GM19438 (cell line): ENCODE results near the gene CENPU.

Experiments used
- ATAC-seq: cut with Tn5 transposase; IDR thresholded peaks from one replicate; pipeline ENCODE4 v1.9.1; 2021; ENCODE audit warnings: low read depth; ENCODE audit not compliant: unreplicated experiment

CENPU gene

DNA sequence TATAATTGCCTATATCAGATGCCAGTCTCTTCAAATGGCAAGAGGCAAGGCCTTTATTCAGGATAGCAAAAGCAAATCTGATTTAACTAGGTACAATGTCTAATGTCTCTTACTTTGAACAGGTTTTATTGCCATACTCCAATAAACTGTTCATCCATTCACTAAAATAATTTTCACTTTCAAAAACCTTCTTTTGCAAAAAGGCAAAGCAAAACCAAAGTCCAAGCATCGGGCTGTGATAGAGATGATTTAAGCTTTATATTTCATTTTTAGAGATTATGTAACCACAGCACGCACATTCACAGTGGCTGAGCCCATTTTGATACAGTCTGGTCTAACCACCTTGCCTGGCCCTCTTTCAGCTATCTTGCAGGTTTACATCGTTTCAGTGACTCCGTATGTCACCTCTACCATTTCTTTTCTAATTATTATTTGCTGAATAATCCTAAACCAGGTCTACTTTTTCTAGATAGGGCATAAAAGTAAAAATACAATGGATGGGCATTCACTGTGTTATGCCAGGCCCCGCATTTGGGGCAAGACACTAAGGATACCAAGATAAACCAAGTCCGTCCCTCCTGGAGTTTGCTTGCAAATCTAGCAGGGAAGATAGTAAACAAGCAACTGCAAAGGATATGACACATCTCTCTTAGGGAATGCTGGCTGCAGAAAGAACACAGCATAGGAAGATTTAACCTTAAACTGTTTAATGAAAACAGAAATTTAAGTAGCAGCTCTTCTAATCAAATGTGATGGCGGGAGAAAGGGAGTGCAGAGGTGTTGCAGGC, 86.4 kb downstream of the CENPU start:
- ATAC-seq: no peak

DNA sequence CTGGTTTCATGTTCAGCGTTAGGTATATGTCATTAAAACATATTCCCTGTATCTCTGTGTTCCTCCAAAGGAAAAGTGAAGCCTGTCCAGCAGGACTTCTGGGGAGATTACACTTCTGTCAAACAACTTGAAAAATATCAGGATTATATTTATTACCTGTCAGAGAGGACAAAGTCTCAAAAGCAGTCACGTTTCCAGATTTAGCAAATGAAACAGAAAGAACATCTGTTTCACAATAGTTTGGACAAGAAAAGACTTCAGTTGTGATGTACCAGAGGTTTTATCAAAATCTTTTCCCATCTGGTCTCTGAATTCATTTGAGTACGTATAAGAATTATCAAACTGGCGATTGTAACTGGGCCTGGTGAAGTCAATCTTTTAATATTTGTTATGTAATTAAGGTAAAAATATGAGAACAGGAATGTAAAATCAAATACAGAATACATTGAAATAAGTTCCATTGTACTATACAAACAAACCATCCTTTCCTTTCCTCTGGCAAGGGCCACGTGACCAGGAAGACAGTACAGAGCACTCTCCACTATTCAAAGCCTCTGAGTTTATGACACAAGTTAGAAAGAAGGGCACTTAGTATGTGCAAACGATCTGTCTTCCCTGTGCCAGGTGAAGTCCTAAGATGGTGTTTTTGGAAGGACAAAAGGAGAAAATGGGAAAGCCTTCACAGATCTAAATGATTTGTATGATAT, 87.8 kb downstream of the CENPU start:
- ATAC-seq: no peak

DNA sequence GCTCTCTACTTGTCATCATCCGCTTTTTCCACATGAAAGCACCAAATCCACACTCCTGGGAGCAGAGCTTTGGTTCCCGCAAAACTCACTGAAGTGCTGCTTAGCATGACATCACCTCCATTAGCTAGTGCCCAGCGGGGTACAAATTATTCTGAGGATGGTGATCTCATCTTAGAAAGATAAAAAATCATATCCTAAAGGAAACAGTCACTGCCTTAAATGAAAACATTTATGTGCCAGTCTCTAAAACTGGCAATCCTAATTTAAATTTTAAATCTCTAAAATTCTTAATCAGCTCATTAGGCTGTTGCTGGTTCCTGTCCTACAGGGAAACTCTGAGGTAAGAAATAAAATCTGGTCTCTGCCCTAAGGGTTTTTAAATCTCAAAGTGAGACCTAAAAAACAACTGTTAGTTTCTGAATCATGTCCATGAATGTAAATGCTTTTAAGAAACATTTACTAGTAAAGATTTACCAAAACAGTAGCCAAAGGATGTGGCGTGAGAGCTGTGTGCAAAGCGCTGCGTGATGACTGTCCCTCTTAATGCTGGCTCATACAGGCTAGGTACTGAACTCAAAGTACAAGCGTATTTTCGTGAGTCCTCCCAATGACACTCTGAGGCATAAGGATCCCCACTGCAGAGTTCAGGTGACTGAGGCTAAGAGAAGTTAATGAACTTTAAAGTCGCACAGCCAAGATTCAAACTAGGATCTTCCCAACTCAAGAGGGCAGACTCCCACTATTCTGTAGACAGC, 89.2 kb downstream of the CENPU start:
- no peak for ATAC-seq
